Stimulated activated CD8-positive, alpha-beta memory T cell treated with anti-CD3 and anti-CD28 coated beads, Interleukin-2, amount 100 ng/mL, for 48 hours (primary cell): ENCODE measurements around the gene XRCC2.
"Not testable (repeated sequence)": the region's sequence is repeated elsewhere in the genome, so short reads cannot be mapped to it uniquely, and the experiment has no call there.

Source experiments
- DNase-seq, 2 donors: peaks; one replicate each; pipeline ENCODE4 v3.0.0-alpha.2; 2020; ENCODE audit warnings: low read depth in 2 of 2

Gene XRCC2

GRCh38 chr7:152664636-152665035, 11.3 kb downstream of the XRCC2 start:
- DNase-seq, result no peak

DNA sequence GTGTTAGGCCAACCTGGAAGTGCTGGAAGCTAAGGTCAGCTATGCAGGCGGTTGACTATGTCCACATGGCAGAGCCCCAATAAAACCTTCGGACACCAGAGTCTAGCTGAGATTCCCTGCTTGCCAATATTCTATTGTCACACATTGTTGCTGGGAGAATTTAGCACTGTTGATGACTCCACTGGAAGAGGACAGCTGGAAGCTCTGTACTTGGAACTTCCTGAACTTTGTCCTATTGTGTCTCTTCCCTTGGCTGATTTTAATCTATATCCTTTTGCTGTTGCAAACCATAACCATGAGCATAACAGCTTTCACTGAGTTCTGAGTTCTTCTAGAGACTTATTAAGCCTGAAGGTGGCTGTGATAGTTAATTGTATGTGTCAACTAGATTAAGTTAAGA, 12.0 kb downstream of the XRCC2 start:
- DNase-seq, result no peak

DNA sequence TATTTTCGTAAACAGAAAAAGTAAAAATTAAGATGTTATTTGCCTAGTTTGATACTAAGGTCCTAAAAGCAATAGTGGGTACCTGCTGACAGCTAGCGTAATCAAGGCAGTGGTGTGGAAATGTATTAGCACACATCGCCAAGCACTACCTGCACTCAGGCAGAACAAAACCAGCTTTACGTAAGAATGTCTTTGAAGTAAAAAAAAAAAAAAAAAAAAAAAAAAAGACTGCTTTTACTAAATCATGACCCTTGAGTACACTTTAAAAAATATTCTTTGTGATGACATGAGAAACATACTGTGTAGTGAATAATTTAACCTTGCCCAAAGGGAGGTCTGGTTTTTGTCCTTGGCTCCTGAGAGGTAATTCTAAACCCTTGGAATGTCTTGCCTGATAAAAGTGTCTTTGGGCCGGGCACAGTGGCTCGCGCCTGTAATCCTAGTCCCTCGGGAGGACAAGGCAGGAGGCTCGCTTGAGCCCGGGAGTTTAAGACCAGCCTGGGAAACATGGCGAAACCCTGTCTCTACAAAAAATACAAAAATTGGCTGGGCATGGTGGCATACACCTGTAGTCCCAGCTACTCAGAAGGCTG, 12.7 kb downstream of the XRCC2 start:
- DNase-seq, result no peak

DNA sequence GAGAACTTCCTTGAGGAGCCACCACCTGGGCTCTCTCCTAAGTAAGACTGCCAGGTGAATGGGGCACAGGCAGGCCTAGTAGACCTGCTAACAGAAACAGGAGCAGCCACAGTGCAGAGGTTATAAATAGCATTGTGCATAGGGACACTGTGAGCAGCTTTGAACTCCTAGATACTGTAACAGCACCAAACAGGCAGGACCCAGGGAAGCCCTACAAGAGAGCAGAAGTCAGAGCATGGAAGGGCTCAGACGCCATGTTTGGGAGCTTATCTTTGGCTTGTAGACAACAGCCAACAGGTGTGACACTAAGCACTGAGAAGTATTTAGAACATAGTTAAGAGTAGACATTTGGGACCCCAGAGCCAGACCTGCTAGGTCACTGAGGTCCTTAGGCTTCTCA, 14.5 kb downstream of the XRCC2 start:
- DNase-seq, result no peak

- DNase-seq, result no peak
Measured at GRCh38 chr7:152660021-152660420, 15.9 kb downstream of the XRCC2 start.

DNA sequence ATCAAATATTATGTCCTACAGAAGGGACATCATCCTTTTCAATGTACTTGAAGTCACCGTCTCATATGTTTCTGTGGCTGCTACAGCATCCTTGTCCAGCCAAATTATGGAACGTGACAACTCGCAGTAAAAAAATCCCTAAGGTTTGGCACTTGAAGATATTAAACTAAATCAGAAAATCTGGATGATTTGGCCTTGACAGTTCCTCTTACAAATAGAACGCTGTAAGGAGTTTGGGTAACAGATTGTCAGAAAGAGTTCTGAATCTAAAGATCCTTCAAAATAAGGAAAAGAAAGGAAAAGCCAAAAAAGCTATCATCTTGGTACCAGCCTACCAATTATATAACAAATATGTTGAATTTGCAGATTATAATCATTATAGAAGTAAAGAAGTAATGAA, 21.0 kb downstream of the XRCC2 start:
- no peak for DNase-seq

- no peak for DNase-seq
Measured at GRCh38 chr7:152649220-152649619, 26.7 kb downstream of the XRCC2 start.

DNA sequence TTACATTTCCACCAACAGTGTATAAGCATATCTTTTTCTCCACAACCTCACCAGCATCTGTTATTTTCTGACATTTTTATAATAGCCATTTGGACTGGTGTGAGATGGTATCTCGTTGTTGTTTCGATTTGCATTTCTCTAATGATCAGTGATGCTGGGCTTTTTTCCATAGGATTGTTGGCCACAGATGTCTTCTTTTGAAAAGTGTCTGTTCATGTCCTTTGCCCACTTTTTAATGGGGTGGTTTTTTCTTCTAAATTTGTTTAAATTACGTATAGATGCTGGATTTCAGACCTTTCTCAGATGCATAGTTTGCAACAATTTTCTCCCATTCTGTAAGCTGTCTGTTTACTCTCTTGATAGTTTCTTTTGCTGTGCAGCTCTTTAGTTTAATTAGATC, 28.9 kb downstream of the XRCC2 start:
- no peak for DNase-seq

DNA sequence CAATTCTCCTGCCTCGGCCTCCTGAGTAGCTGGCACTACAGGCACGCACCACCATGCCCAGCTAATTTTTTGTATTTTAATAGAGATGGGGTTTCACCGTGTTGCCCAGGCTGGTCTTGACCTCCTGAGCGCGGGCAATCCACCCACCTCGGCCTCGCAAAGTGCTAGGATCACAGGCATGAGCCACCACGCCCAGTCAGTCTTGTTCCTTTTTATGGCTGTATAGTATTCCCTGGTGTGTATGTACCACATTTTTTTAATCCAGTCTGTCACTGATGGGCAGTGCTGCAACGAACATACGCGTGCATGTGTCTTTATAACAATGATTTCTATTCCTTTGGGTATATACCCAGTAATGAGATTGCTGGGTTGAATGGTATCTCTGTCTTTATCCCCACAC, 29.4 kb downstream of the XRCC2 start:
- not testable (repeated sequence) for DNase-seq

- no peak for DNase-seq
Measured at GRCh38 chr7:152643979-152644559, 31.9 kb downstream of the XRCC2 start.

DNA sequence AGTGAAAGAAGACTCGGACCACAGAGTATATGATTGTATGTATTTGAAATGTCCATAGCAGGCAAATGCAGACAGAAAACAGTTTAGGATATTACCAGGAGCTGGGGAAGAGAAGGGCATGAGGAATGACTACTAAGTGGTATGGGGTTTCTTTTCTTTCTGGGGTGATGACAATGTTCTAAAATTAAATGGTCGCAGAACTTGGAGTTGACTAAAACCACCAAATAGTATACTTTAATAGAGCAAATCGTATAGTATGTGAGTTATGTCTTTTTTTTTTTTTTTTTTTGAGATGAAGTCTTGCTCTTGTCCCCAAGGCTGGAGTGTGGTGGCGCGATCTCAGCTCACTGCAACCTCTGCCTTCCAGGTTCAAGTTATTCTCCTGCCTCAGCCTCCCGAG, 34.6 kb downstream of the XRCC2 start:
- DNase-seq, result no peak

DNA sequence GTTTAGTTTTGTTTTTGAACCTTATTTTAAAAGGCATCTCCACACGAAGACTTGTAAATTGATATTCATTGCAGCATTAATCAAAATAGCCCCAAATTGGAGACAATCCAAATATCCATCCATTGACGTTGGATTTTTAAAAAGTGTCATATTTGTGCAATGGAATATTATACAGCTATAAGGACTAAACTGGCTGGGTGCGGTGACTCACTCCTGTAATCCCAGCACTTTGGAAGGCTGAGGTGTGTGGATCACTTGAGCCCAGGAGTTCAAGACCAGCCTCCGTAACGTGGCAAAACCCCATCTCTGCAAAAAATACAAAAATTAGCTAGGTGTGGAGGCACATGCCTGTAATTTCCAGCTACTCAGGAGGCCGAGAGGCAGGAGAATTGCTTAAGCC, 35.1 kb downstream of the XRCC2 start:
- DNase-seq, result no peak

DNA sequence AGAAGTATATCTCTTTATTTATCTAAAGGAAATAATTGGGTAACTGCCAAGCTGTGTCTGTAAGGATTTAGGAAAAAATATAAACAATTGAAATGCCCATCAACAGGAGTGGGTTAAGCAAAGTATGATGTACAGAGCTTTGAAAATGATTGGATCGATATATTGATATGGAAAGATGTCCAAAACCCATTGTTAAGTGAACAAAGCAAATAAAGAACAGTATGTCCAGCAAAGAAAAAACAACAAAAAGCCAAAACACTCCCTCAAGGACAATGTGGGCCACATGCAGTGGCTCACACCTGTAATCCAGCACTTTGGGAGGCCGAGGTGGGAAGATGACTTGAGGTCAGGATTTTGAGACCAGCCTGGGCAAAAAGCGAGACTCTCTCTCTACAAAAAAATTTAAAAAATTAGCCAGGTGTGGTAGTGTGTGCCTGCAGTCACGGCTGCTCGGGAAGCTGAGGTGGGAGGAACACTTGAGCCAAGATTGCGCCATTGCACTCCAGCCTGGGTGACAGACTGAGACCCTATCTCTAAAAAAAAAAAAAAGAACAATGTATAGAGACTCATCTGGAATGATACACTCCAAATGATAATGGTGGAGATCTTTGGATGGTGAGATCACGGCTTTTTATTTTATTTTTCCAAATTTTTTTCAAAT, 37.9 kb downstream of the XRCC2 start:
- no peak for DNase-seq

DNA sequence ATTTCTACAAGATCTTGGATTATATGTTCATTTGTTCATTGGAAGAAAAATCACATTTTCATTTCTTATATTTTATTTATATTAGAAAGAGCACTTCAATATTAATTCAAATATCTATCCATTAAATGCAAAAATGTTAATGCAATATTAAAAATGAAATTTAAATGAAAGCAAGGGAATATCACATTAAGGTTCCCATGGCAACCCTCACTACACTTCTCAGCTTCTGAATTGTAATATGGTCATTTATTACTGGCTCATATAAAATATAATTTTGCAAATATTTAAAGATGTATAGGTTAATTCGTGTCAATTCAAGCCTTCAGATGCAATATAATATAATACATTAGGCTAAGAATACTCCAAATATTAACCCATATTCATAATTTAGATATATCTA, 38.8 kb downstream of the XRCC2 start:
- DNase-seq, result no peak

DNA sequence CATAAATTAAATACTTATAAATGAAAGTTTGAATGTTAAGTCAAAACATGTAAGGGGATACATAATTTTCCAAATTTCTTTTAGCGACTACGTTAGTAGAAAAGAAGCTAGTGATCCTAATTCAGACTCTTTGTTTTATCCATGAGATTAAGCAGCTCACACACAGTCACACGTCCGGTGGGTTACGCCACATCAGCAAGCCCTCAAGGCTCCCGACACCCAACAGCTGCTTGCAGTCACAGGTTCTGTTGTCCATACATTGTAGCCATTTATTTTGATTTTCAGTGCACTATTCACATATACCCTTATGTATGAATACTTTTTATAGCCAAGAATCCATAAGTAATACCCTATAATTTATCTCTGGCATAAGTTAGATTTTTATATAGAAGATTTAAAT, 39.5 kb downstream of the XRCC2 start:
- DNase-seq, result no peak

DNA sequence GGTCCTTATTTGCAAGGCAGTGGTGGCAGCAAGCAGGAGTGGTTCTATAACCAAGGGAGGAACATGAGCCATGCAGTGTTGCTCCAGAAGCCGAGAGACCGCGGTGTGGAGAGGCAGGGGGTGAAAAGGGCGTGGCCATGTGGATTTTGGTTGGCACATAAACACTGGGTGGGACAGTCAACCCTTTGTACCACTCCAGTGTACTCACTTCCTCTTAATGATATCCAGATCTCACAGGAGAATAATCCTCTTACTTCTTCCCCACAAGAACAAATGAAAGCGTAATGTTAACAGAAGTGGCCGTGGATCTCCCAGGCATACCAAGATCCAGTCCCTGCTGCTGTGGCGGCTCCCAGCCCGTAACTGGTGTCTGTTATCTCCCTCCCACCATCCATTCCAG, 42.4 kb downstream of the XRCC2 start:
- DNase-seq, result no peak

- no peak for DNase-seq
Measured at GRCh38 chr7:152633072-152633471, 42.9 kb downstream of the XRCC2 start.

DNA sequence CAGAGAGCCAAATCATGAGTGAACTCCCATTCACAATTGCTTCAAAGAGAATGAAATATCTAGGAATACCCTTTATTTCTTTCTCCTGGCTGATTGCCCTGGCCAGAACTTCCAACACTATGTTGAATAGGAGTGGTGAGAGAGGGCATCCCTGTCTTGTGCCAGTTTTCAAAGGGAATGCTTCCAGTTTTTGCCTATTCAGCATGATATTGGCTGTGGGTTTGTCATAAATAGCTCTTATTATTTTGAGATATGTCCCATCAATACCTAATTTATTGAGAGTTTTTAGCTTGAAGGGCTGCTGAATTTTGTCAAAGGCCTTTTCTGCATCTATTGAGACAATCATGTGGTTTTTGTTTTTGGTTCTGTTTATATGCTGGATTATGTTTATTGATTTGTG, 47.2 kb downstream of the XRCC2 start:
- not testable (repeated sequence) for DNase-seq

DNA sequence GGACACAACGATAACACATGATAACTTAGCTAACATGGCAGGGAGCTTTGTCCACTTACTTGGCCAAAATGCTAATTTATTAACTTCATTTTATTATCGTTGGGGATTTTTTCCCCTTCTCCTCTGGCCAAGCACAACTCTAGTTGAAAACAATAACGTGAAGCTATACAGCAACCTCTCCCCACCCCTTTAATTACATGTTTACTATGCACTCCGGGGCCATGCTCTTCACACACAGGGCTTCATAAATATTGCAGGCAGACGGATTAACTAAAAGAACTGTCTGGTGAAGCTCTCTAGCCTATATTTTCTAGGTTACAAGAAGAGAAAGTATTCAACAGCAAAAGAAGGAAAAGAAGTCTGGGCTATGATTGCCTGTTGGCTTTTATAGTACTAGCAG, 51.7 kb downstream of the XRCC2 start:
- no peak for DNase-seq

DNA sequence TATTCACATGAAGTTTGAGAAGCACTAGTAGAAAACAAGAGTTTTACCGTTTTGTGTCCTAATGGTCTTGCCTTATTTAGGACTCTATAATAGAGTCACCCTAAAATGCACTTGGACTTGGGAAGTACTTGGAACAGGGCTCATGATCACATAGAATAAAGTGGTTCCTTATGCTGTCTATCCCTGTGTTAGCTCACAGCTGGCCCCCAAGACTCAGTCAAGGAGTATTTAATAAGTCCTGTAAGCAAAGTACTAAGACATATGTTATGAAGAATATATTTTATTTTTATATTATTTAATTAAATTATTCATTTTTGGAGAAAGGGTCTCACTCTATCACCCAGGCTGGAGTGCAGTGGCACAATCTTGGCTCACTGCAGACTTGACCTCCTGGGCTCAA, 54.5 kb downstream of the XRCC2 start:
- DNase-seq, result no peak

GRCh38 chr7:152619027-152619739, 56.8 kb downstream of the XRCC2 start:
- DNase-seq, result no peak

DNA sequence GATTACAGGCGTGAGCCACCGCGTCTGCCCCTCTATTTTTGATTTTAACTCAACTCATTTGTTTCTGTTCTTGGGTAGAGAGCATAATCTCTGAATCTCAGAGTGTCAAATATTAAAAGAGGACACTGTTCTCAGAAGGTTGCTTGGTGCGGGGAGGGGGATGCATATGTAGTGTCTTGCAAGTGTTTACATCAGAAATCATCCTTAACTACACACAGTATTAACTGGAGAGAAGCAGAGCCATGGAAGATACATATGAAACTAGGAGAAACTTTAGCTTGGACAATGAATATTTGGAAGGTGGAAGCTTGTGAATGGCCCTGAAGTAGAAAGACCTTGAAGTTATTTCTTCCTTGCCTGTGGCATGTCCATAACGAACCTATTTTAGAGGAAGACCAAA, 57.5 kb downstream of the XRCC2 start:
- no peak for DNase-seq

DNA sequence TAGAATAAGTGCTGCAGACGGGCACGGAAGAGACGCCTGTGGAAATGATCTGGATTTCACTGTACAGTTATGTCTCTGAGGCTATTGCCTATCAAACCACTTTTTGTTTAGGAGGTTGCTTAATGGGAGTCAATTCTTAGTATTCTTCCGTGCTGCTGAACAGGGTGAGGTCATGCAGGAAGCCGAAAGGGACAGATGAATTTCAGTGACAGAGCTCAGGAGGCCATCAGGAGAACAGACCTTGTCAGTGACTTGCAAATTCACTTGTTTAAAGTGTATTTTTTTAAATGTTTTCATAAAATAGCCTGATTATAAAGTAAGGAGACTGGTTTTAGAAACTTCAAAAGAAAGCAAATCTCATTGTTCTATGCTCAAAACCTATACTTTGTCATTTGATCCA, 58.9 kb downstream of the XRCC2 start:
- DNase-seq, result no peak
